ENCODE data around the gene SMG6.

DNA sequence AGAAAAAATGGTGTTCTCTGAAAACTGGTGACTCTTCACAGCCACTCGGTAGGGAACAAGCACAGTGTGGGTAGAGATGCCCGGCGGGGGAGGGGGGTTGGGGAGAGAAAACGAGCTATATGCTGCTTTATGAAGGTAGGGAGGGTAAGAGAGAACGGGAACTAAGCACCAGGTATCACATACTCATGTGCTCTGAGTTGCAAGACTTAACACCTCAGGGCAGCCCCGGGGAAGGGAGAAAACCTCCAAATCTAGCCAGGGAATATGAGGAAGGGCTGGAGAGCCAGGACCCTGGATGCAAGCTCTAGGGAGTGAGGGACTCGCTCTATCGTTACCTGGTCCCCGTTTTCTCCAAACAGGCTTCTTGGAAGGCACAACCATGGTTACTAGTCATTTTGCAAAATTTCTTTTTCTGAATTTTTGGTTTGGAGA lies 213.4 kb downstream of the SMG6 start:
- TF ChIP-seq, protein P1, sequence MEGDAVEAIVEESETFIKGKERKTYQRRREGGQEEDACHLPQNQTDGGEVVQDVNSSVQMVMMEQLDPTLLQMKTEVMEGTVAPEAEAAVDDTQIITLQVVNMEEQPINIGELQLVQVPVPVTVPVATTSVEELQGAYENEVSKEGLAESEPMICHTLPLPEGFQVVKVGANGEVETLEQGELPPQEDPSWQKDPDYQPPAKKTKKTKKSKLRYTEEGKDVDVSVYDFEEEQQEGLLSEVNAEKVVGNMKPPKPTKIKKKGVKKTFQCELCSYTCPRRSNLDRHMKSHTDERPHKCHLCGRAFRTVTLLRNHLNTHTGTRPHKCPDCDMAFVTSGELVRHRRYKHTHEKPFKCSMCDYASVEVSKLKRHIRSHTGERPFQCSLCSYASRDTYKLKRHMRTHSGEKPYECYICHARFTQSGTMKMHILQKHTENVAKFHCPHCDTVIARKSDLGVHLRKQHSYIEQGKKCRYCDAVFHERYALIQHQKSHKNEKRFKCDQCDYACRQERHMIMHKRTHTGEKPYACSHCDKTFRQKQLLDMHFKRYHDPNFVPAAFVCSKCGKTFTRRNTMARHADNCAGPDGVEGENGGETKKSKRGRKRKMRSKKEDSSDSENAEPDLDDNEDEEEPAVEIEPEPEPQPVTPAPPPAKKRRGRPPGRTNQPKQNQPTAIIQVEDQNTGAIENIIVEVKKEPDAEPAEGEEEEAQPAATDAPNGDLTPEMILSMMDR (IDR thresholded peaks at IDR 0.05; ENCODE audit: low read depth, low read length): no peak
- TF ChIP-seq POLR2A (IDR thresholded peaks at IDR 0.05; ENCODE audit: extremely low read depth, insufficient read length) (no peak), MYC (IDR thresholded peaks at IDR 0.05; ENCODE audit: low read depth, low read length) (no peak)
